ENCODE data around the gene GSTM2. TPM values are rescaled to one million over a fixed set of nuclear protein-coding genes. Genes with fewer than 3 reads are reported as not detected.

GSTM2 gene
- total and polyA plus RNA-seq, 2 experiments from 2014 or later, result 48.7 to 91.4 TPM

DNA sequence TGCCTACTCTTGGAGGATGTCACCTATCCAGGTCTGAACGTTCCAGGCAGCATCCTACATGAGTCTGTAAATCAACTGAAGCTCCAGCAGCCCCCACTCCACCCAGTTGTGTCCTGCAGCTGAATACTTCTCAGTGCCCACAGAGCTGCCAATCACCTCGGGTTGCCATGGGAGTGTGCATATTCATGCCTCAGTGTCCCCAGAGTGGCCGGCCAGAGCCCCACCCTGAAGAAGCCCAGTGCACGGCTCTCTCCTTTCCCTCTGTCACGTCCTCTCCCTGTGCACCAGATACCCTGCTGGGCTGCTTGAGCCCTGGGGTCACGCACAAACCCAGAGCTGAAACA lies 28.0 kb upstream of the GSTM2 start:
- WGBS (ENCODE audit: low lambda C conversion rate, missing lambda C conversion rate), result 63% methylated on average over 6 of the region's 6 CpGs

DNA sequence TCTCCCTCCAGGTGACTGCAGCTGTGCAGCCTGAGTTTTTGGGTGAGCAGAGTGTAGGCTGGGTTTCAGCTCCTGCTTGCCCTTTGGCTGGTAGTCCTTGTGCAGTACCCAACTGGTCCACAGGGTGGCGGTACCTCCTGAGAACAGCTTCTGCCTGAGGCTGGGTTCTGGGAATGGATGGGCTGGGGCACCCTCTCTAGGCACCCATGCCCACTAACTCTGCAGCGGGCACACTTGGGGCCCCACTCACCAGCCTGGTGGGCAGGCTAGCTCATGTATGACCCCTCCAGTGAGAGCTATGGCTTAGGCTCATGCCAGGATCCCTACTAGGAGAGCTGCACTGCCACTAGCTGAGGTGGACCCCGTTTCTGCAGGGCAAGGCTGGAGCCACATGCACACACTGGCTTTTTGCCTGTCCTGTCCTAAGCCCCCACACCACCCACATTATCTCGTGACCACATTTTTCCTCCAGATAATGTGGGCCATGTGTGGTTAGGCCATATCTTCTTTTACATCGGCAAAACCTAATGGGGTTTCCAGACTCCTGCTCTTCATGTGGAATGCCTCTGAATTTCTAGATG lies 27.5 kb upstream of the GSTM2 start:
- H3K9me3 ChIP-seq (ENCODE audit: low read depth), result no peaks in the 10 kb centered on the region
- DNase-seq (ENCODE audit: low spot score), result peak; percentile 81
- H4K20me1 ChIP-seq (ENCODE audit: insufficient read depth, poor library complexity, severe bottlenecking), result no peaks in the 10 kb centered on the region
- H3K36me3 ChIP-seq (replicated peaks; ENCODE audit: insufficient read depth, low read depth), result no peaks in the 10 kb centered on the region
- WGBS (ENCODE audit: low lambda C conversion rate, missing lambda C conversion rate), result 39% methylated on average over 5 of the region's 5 CpGs
- TF ChIP-seq, protein P1, sequence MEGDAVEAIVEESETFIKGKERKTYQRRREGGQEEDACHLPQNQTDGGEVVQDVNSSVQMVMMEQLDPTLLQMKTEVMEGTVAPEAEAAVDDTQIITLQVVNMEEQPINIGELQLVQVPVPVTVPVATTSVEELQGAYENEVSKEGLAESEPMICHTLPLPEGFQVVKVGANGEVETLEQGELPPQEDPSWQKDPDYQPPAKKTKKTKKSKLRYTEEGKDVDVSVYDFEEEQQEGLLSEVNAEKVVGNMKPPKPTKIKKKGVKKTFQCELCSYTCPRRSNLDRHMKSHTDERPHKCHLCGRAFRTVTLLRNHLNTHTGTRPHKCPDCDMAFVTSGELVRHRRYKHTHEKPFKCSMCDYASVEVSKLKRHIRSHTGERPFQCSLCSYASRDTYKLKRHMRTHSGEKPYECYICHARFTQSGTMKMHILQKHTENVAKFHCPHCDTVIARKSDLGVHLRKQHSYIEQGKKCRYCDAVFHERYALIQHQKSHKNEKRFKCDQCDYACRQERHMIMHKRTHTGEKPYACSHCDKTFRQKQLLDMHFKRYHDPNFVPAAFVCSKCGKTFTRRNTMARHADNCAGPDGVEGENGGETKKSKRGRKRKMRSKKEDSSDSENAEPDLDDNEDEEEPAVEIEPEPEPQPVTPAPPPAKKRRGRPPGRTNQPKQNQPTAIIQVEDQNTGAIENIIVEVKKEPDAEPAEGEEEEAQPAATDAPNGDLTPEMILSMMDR (IDR thresholded peaks at IDR 0.05; ENCODE audit: poor library complexity), result peak; percentile 76
- TF ChIP-seq EZH2 (IDR thresholded peaks at IDR 0.05; ENCODE audit: borderline replicate concordance), result no peak
- no peaks in the 10 kb centered on the region for H3K9me2 ChIP-seq (replicated peaks; ENCODE audit: insufficient read depth)
- H3K27ac ChIP-seq, result no peak overlapping the region
- no peak overlapping the region for H3K4me3 ChIP-seq
- H2AFZ ChIP-seq, result no peak overlapping the region
- no peak overlapping the region for H3K4me2 ChIP-seq
- no peaks in the 10 kb centered on the region for H3K27me3 ChIP-seq
- H3K79me2 ChIP-seq, result no peaks in the 10 kb centered on the region
- H3K4me1 ChIP-seq (ENCODE audit: insufficient read depth), result peaks cover 30% of the 10 kb centered on the region

More for the DNA sequence above, 28.0 kb upstream of the GSTM2 start:
- TF ChIP-seq EZH2phosphoT487 (IDR thresholded peaks at IDR 0.05; ENCODE audit: low read depth, severe bottlenecking, unreplicated experiment) (no peak), EZH2 (IDR thresholded peaks at IDR 0.05; ENCODE audit: borderline replicate concordance) (no peak)
- TF ChIP-seq, protein P1 (IDR thresholded peaks at IDR 0.05; ENCODE audit: poor library complexity), result no peak
- Histone ChIP-seq H3K4me2 (no peak overlapping the region), H3K36me3 (replicated peaks; ENCODE audit: insufficient read depth, low read depth) (no peaks in the 10 kb centered on the region), H3K27ac (no peak overlapping the region), H4K20me1 (ENCODE audit: insufficient read depth, poor library complexity, severe bottlenecking) (no peaks in the 10 kb centered on the region), H3K9me3 (ENCODE audit: low read depth) (no peaks in the 10 kb centered on the region), H3K79me2 (no peaks in the 10 kb centered on the region), H3K4me1 (ENCODE audit: insufficient read depth) (peaks cover 26% of the 10 kb centered on the region), H3K4me3 (no peak overlapping the region), H3K9me2 (replicated peaks; ENCODE audit: insufficient read depth) (no peaks in the 10 kb centered on the region), H2AFZ (no peak overlapping the region), H3K27me3 (no peaks in the 10 kb centered on the region)
- peak; percentile 3 for DNase-seq (ENCODE audit: low spot score)

DNA sequence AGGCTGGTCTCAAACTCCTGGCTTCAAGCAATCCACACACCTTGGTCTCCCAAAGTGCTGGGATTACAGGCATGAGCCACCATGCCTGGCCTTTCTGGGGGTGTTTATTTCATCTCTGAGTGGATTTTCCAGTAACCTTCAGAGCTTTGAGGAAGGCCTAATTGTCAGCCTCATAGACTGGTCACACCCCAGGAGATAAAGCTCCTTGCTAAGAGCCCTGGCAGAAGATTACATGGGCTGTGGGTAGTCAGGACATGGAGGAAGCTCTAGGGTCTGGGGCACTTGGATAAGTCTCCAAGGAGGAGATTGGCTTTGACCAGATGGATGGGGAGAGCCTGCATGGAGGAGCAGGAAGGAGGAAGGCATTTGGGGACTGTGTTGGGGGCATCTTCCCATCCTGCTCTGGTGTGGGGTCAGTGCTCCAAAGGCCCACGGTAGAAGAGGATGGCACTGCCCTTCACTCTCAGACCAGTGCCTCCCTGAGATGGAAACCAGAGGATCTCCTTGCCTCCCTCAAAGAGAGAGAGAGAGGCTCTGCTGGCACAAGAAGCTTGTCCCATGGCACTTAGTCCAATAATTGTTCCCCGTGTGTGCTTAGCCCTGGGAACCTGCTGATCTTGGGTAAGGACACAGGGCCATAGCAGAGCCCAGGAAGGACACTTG lies 26.6 kb upstream of the GSTM2 start:
- no peaks in the 10 kb centered on the region for H3K27me3 ChIP-seq
- H3K9me3 ChIP-seq (ENCODE audit: low read depth), result no peaks in the 10 kb centered on the region
- DNase-seq (ENCODE audit: low spot score), result no peak
- peaks cover 23% of the 10 kb centered on the region for H3K4me1 ChIP-seq (ENCODE audit: insufficient read depth)
- no peak overlapping the region for H3K4me3 ChIP-seq
- H3K9me2 ChIP-seq (replicated peaks; ENCODE audit: insufficient read depth), result no peaks in the 10 kb centered on the region
- no peak overlapping the region for H2AFZ ChIP-seq
- no peaks in the 10 kb centered on the region for H3K79me2 ChIP-seq
- WGBS (ENCODE audit: low lambda C conversion rate, missing lambda C conversion rate), result 92% methylated on average over 2 of the region's 2 CpGs
- H4K20me1 ChIP-seq (ENCODE audit: insufficient read depth, poor library complexity, severe bottlenecking), result no peaks in the 10 kb centered on the region
- no peaks in the 10 kb centered on the region for H3K36me3 ChIP-seq (replicated peaks; ENCODE audit: insufficient read depth, low read depth)
- TF ChIP-seq EZH2phosphoT487 (IDR thresholded peaks at IDR 0.05; ENCODE audit: low read depth, severe bottlenecking, unreplicated experiment), result no peak
- TF ChIP-seq, protein P1 (IDR thresholded peaks at IDR 0.05; ENCODE audit: poor library complexity), result no peak
- no peak for TF ChIP-seq EZH2 (IDR thresholded peaks at IDR 0.05; ENCODE audit: borderline replicate concordance)
- no peak overlapping the region for H3K27ac ChIP-seq
- no peak overlapping the region for H3K4me2 ChIP-seq

Measured in hepatocyte (in vitro differentiated cells).